GM12872 (cell line): Measurements from ENCODE around the gene PUS10.

Experiments used
- CTCF ChIP-seq: IDR thresholded peaks from 3 replicates; pipeline ENCODE4 v1.5.1; 2011; ENCODE audit warnings: low read depth, mild to moderate bottlenecking, low read length, moderate library complexity; ENCODE audit not compliant: insufficient read depth

PUS10 gene

GRCh38 chr2:61017556-61018317 lies at the start of gene PUS10, which contains the start of gene PEX13:
Gene PUS10, minus strand, starts transcription at chr2:61018255. Its CDS starts 6,365 bp downstream, at chr2:61011890.
Gene PEX13, plus strand, starts transcription at chr2:61017720. Its CDS starts 40 bp downstream, at chr2:61017760.
- TF ChIP-seq CTCF = 0 out of 3 replicates have a peak, but pooled peaks have one; percentile 1

- TF ChIP-seq CTCF = no peak
Measured at GRCh38 chr2:61065714-61066709, 48.0 kb upstream of the PUS10 start, which contains the start of gene SANBR. Gene SANBR, plus strand, starts transcription at chr2:61065871. Its CDS starts 4,480 bp downstream, at chr2:61070351.

- TF ChIP-seq CTCF = no peak
Measured at GRCh38 chr2:61059382-61059781, 41.3 kb upstream of the PUS10 start.

- TF ChIP-seq CTCF = no peak
Measured at GRCh38 chr2:61057562-61057961, 39.5 kb upstream of the PUS10 start.

GRCh38 chr2:61055557-61055956 lies 37.5 kb upstream of the PUS10 start:
- TF ChIP-seq CTCF = no peak

GRCh38 chr2:61045999-61046398 lies 27.9 kb upstream of the PUS10 start:
- TF ChIP-seq CTCF = no peak

GRCh38 chr2:61045226-61045625 lies 27.2 kb upstream of the PUS10 start:
- TF ChIP-seq CTCF = no peak
